Endodermal cell (in vitro differentiated cells): ENCODE data around the gene SPOCK1. TPM values are rescaled to one million over a fixed set of nuclear protein-coding genes. Genes with fewer than 3 reads are reported as not detected.

Source experiments
- DNase-seq: peaks from one replicate; pipeline ENCODE4 v3.0.0-alpha.2; 2017
- H3K27ac ChIP-seq: 2 replicates; pipeline ENCODE4 v1.5.1; 2013; ENCODE audit warnings: mild to moderate bottlenecking, low read depth, low read length, moderate library complexity
- H3K27me3 ChIP-seq: 2 replicates; pipeline ENCODE4 v1.6.1; 2013; ENCODE audit warnings: mild to moderate bottlenecking, low read length, moderate library complexity; ENCODE audit not compliant: insufficient read depth, control insufficient read depth, poor library complexity, severe bottlenecking
- H3K36me3 ChIP-seq: 2 replicates; pipeline ENCODE4 v1.7.0; 2013; ENCODE audit warnings: mild to moderate bottlenecking, low read length, moderate library complexity; ENCODE audit not compliant: control insufficient read depth, insufficient read depth
- H3K4me1 ChIP-seq: one replicate; pipeline ENCODE4 v1.7.0; 2013; ENCODE audit warnings: low read length; ENCODE audit not compliant: control insufficient read depth, insufficient read depth
- H3K4me3 ChIP-seq: 2 replicates; pipeline ENCODE4 v1.5.1; 2013; ENCODE audit warnings: mild to moderate bottlenecking, low read length, moderate library complexity
- H3K9ac ChIP-seq: 2 replicates; pipeline ENCODE4 v1.6.1; 2013; ENCODE audit warnings: mild to moderate bottlenecking, low read length, moderate library complexity; ENCODE audit not compliant: poor library complexity, severe bottlenecking; ENCODE audit errors: extremely low read depth
- H3K9me3 ChIP-seq: 2 replicates; pipeline ENCODE4 v1.6.1; 2013; ENCODE audit warnings: mild to moderate bottlenecking, low read length, moderate library complexity; ENCODE audit not compliant: control insufficient read depth
- H3K27ac Mint-ChIP-seq: 2 replicates; pipeline ENCODE4 v1.8.0; 2020; ENCODE audit warnings: mixed read lengths
- H3K27me3 Mint-ChIP-seq: 2 replicates; pipeline ENCODE4 v1.8.0; 2021; ENCODE audit warnings: mild to moderate bottlenecking, mixed read lengths; ENCODE audit not compliant: insufficient read depth
- H3K36me3 Mint-ChIP-seq: 2 replicates; pipeline ENCODE4 v1.8.0; 2020; ENCODE audit warnings: low read depth, mixed read lengths
- H3K4me1 Mint-ChIP-seq: 2 replicates; pipeline ENCODE4 v1.8.0; 2020; ENCODE audit warnings: mixed read lengths
- H3K4me3 Mint-ChIP-seq: 2 replicates; pipeline ENCODE4 v1.8.0; 2020; ENCODE audit warnings: mild to moderate bottlenecking, moderate library complexity, mixed read lengths
- H3K9me3 Mint-ChIP-seq: 2 replicates; pipeline ENCODE4 v1.8.0; 2020; ENCODE audit warnings: mild to moderate bottlenecking, mixed read lengths
- WGBS, 2 experiments: methylation state at CpG; one replicate each; pipeline versions ENCODE4 v1.1.5 to v1.1.7; 2013; ENCODE audit warnings: missing lambda C conversion rate in 2 of 2, mixed read lengths in 1 of 2; ENCODE audit not compliant: insufficient coverage in 1 of 2, insufficient read length in 1 of 2; 5-methylcytosine and 5-hydroxymethylcytosine counted together
- total RNA-seq, 2 donors: library from RNA; stranded (reverse); fragmentation: NEBNext Ultra II Directional in 1 of 2; extraction: Animal tissue kit (Norgen Biotek cat#: 25700) in 1 of 2; gene quantifications; 2 replicates in 1 of 2; 3 replicates in 1 of 2; pipeline ENCODE4 v1.2.1, GENCODE V29; 2021
- TF ChIP-seq, protein P1 (sequence below): fragments of 200-600 bp; sonication (generic); conservative IDR thresholded peaks from 2 replicates; pipeline ENCODE4 v1.5.0; 2021; ENCODE audit warnings: antibody characterized with exemption, mild to moderate bottlenecking

The SPOCK1 gene
- total RNA-seq, 2 donors from 2014 or later = 25.8 to 39.8 TPM

DNA sequence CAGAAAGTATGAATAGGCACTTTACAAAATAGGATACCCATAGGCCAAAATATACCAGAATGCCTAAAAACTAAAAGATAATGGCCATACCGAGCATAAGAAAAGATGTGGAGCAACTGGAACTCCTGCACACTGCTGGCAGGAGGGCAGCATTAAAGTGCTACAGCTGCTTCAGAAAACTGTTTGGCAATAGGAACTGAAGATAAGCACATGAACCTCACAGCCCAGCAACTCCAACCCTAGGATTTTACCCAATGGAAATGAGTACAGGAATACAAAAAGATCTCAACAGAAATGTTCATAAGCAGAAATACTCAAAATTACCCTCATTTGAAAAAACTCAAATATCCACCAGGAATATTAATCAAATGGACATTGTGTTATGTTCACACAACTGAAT is 209.3 kb downstream of the SPOCK1 start:
- Histone ChIP-seq H3K9ac (no peak overlapping the region), H3K27ac (no peak overlapping the region), H3K27me3 (peaks cover 10% of the 10 kb centered on the region), H3K36me3 (no peaks in the 10 kb centered on the region), H3K9me3 (no peaks in the 10 kb centered on the region), H3K4me3 (no peak overlapping the region), H3K4me1 (no peaks in the 10 kb centered on the region)
- Mint-ChIP-seq H3K36me3 (no peaks in the 10 kb centered on the region), H3K4me3 (no peak overlapping the region), H3K9me3 (no peaks in the 10 kb centered on the region), H3K27ac (no peak overlapping the region), H3K4me1 (peaks cover 7% of the 10 kb centered on the region), H3K27me3 (peaks cover 31% of the 10 kb centered on the region)
- TF ChIP-seq, protein P1, sequence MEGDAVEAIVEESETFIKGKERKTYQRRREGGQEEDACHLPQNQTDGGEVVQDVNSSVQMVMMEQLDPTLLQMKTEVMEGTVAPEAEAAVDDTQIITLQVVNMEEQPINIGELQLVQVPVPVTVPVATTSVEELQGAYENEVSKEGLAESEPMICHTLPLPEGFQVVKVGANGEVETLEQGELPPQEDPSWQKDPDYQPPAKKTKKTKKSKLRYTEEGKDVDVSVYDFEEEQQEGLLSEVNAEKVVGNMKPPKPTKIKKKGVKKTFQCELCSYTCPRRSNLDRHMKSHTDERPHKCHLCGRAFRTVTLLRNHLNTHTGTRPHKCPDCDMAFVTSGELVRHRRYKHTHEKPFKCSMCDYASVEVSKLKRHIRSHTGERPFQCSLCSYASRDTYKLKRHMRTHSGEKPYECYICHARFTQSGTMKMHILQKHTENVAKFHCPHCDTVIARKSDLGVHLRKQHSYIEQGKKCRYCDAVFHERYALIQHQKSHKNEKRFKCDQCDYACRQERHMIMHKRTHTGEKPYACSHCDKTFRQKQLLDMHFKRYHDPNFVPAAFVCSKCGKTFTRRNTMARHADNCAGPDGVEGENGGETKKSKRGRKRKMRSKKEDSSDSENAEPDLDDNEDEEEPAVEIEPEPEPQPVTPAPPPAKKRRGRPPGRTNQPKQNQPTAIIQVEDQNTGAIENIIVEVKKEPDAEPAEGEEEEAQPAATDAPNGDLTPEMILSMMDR = no peak
- 97 to 100% methylated on average over 1 of the region's 1 CpG for WGBS, 2 experiments
- no peak for DNase-seq

DNA sequence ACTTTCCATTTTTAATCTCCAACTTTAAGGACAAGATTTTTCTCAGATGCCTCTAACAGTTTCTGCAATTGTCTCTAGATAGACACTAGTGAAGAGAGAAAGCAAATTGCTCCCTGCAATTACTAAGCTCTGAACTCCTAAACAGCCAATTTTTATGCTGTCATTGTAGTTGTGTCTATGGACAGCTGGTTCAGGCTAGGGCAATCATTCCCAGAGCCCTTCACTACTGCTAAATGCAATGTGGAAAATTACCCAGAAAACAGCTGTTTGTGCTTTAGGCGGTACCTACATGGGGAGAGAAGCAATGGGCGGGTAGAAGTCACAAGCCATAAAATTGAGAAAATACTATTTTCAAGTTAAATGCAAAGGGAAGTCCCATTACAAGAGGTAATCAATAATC is 211.6 kb downstream of the SPOCK1 start:
- Mint-ChIP-seq H3K27ac (no peak overlapping the region), H3K36me3 (no peaks in the 10 kb centered on the region), H3K9me3 (no peaks in the 10 kb centered on the region), H3K4me1 (peaks cover 9% of the 10 kb centered on the region), H3K27me3 (peaks cover 52% of the 10 kb centered on the region), H3K4me3 (no peak overlapping the region)
- WGBS, 2 experiments = 88% methylated on average over 2 of the region's 2 CpGs; no CpG with 5 or more reads in 1 of the 2 experiments
- H3K9me3 ChIP-seq = no peaks in the 10 kb centered on the region
- peaks cover 10% of the 10 kb centered on the region for H3K27me3 ChIP-seq
- no peak overlapping the region for H3K27ac ChIP-seq
- H3K4me1 ChIP-seq = no peaks in the 10 kb centered on the region
- no peaks in the 10 kb centered on the region for H3K36me3 ChIP-seq
- DNase-seq = no peak
- TF ChIP-seq, protein P1 = no peak
- no peak overlapping the region for H3K4me3 ChIP-seq
- no peak overlapping the region for H3K9ac ChIP-seq

DNA sequence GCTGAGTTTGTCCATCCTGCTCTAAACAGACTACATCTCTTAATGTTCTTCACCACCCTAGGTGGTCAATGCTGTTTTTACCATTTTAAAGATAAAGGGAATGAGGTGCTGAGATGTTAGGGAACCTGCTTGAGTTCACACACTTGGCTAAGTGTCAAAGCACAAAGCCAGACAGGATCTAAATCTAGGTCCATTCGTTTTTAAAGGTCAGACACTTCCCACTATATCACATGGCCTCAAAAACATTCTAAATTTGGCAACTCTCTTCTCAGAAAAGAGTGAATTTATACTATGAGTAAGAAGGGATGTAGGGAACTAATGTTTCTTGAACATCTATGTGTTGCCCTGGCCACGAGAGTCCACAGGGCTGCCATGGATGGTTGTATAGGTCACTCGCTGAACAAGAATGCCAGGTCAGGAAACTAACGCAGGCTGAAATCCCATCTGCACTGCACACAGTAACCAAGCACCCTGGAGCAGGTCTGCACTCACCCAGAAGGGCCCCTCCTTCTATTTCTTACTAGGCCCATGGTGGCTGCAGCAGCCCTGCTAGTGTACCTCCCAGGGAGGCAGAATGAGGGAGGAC is 213.0 kb downstream of the SPOCK1 start:
- H3K4me3 Mint-ChIP-seq = no peak overlapping the region
- no peak for DNase-seq
- no peaks in the 10 kb centered on the region for H3K36me3 ChIP-seq
- H3K9me3 Mint-ChIP-seq = no peaks in the 10 kb centered on the region
- no peak overlapping the region for H3K27ac ChIP-seq
- TF ChIP-seq, protein P1 = no peak
- peaks cover 10% of the 10 kb centered on the region for H3K27me3 ChIP-seq
- H3K4me1 ChIP-seq = no peaks in the 10 kb centered on the region
- 90 to 100% methylated on average over 3 to 4 of the region's 4 CpGs for WGBS, 2 experiments
- no peak overlapping the region for H3K27ac Mint-ChIP-seq
- H3K4me1 Mint-ChIP-seq = peaks cover 23% of the 10 kb centered on the region
- no peak overlapping the region for H3K4me3 ChIP-seq
- no peak overlapping the region for H3K9ac ChIP-seq
- H3K9me3 ChIP-seq = no peaks in the 10 kb centered on the region
- H3K27me3 Mint-ChIP-seq = peaks cover 53% of the 10 kb centered on the region
- H3K36me3 Mint-ChIP-seq = no peaks in the 10 kb centered on the region
